GM12872 (cell line): ENCODE measurements around the gene ANAPC5.
A peak's percentile ranks its signal among the peaks of the same experiment; 100 is the strongest.

Experiments used
- TF ChIP-seq, protein P1 (sequence below): IDR thresholded peaks from 3 replicates; pipeline ENCODE4 v1.5.1; 2011; ENCODE audit warnings: low read depth, mild to moderate bottlenecking, low read length, moderate library complexity; ENCODE audit not compliant: insufficient read depth

The ANAPC5 gene

DNA sequence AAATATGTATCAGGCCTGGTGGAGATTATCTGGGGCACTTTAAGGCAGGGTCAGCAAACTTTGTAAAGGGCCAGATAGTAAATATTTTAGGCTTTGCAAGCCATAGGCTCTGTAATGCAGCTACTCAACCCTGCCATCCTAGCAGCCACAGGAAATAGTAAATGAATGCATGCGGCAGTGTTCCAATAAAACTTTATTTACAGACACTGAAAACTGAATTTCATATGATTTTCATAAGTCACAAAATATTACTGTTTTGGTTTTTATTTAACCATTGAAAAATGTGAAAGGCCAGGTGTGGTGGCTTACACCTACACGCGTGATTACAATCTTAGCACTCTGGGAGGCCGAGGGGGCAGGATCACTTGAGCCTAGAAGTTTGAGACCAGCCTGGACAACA is 52.5 kb downstream of the ANAPC5 start:
- TF ChIP-seq, protein P1, sequence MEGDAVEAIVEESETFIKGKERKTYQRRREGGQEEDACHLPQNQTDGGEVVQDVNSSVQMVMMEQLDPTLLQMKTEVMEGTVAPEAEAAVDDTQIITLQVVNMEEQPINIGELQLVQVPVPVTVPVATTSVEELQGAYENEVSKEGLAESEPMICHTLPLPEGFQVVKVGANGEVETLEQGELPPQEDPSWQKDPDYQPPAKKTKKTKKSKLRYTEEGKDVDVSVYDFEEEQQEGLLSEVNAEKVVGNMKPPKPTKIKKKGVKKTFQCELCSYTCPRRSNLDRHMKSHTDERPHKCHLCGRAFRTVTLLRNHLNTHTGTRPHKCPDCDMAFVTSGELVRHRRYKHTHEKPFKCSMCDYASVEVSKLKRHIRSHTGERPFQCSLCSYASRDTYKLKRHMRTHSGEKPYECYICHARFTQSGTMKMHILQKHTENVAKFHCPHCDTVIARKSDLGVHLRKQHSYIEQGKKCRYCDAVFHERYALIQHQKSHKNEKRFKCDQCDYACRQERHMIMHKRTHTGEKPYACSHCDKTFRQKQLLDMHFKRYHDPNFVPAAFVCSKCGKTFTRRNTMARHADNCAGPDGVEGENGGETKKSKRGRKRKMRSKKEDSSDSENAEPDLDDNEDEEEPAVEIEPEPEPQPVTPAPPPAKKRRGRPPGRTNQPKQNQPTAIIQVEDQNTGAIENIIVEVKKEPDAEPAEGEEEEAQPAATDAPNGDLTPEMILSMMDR = no peak

DNA sequence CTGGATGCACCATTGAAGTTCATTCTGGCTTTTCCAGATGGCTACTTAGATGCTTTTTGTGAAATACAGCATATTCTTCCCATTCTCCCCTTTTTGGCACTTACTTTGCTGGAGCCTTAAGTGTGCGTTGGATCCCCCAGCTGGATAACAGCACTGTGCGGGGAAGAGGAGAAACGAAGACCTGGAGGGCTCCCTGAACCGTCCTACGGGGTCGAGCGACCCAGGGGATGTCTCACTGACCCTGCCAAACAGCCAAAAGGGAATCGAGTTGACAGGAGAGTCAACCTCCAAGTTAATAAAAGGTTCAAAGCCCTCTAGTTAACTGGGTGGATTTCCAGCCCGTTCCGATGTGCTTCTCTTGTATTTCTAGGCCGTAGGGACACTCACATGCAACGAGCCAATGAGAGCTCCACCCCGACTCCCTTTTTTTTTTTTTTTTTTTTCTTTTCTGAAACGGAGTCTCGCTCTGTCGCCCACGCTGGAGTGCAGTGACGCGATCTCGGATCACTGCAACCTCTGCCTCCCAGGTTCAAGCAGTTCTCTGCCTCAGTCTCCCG is 54.7 kb downstream of the ANAPC5 start:
- TF ChIP-seq, protein P1 = no peak

DNA sequence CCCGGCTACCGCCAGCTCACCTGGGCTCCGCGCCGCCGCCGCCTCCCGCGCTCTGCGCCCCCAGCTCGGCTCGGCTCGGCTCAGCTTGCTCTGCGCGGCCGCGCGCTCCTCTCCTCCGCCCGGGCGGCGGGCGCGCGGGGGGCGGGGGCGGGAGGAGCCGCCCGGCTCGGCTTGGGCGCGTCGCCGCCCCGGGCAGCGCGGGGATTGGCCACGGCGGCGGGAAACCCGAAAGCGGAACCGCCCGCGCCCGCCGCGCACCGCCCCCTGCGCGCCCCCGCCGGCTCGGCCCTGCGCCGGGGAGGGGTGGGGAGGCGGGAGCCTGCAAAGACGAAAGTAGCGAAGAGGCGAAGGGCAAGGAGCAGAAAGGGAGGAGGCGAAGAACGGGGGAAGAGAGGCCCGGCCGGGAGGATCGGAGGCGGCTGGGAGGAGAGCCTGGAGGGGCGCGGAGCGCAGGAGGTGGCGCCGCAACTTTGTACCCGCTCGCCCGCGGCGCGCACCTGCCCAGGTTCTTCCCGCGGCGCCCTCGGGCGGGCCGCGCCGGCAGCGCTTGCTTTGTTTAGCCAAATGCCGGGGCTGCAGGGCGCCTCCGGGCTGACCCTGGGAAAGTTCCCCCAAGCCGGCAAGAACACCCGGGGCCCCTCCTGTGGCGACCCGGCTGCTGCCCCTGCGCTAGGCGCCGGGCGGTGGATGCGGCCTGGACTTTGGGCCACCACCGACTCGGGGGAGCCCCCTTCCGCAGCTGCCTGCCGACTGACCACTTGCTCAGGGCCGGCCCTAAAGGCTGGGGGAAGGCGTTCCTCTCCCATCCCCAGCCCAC is 55.4 kb downstream of the ANAPC5 start, which contains the start of gene CAMKK2:
TSS of gene CAMKK2 (minus strand) at position 92 of the 817 bp plus-strand sequence. CDS start 22,183 bp downstream, outside the sequence.
- TF ChIP-seq, protein P1 = peak; percentile 39; the same call in 2 of the 3 replicates

DNA sequence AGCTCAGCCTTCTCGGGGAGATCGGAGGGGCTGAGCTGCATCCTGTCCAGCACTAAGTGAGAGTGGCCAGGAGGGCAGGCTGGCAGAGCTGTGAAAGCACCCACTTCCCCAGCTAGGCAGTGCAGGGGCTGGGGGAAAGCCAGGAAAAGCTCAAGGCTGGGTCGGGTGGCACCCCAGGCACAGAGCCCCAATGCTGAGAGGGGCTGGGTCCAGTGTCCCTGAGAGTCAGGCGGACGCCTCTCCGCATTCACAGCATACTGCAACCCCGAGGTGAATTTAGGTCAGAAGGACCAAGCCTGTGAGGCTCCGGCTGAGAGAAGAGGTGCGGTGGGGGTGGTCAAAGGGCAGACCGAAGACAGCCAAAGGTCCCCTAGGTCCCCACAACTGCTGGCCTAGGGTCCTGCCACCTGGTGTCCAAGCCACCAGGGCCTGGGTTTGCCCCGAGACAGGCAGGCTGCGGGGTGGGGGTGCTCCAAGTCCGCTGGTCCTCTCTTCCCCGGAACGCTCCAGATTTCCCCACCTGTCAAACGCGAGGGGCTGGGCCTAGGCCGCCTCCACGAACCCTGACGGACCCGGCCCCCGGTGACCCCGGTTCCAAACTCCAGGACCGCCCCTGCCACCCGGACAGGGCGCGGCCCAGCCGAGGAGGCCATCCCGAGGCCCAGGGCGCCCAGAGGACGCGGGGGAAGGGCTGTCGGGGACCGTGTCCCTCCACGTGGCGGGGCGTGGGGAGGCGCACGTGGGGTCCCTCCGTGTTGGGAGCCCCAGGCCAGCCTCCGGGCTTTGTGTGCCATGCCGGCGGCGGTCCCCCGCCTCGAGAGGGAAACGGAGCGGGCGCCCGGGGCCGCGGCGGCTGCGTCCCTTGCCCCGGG is 56.2 kb downstream of the ANAPC5 start:
- TF ChIP-seq, protein P1 = no peak

DNA sequence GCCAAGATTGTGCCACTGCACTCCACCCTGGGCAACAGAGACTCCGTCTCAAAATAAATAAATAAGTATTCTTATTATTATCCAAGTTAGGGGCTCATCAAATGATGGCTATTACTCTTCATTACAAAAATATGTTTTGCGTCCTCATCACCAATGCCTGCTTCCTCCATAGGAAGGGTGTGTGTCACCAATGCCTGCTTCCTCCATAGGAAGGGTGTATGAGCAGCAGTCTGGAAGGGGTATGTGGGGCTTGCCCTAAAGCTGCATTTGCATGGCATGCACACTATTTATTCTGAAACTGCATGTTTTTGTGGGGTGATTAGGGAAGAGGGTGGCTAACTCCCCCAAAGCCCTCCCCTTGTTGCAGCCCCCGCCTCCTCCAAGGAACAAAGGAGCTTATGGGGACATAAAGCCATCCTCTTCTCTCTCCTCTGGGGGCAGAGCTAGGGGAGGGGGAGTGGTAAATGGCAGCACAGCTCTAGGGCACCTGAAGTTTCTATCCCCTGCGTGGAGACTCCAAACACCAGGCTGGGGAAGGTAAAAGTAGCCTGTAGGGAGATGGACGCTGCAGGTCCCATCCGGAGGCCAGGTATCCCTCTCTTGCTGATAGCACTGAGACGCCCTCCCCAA is 57.0 kb downstream of the ANAPC5 start:
- TF ChIP-seq, protein P1 = peak; percentile 23; the same call in 1 of the 3 replicates

DNA sequence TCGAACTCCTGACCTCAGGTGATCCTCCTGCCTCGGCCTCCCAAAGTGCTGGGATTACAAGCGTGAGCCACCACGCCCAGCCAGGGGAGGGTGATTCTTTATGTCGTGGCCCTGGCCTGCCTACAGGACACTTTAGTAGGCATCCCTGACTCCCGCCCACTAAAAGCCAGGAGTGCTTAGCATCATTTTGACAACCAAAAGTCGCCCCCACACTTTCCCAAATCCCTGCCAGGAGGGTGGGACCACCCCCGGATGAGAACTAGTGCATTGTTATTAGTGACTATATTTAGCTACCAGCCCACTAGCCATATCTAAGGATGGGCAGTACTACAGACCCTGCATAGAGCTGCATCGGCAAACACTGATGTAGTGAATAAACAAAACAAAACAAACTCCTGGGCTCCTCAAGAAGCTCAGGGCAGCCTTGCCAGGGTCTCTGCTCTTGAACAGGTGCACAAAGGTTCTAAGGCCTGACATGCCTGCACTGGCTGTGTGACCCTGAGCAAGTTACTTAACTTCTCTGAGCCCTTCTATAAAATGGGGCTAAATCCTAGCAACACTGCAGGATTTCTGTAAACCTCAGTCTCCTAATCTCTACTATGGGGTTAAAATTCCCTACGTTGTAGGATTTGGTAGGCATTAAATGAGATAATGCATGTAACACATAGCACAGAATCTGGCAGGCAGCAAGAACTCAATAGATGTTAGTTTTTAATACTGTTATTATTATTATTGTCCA is 57.9 kb downstream of the ANAPC5 start:
- TF ChIP-seq, protein P1 = no peak
